H1 (cell line): ENCODE measurements around the gene LPIN2. TPM values are rescaled to one million over a fixed set of nuclear protein-coding genes. Genes with fewer than 3 reads are reported as not detected.
A peak's percentile ranks its signal among the peaks of the same experiment; 100 is the strongest.

ENCODE experiments used
- CTCF ChIA-PET: fragments of 300-600 bp; sonication (Branson Sonifier 250); formaldehyde crosslinking; loops from one replicate; lab custom pipeline; 2021; ENCODE audit not compliant: partially characterized antibody; lab: Charles Lee
- POLR2A ChIA-PET: fragments of 300-600 bp; sonication (Branson Sonifier 250); formaldehyde crosslinking; loops from one replicate; lab custom pipeline; 2021; ENCODE audit warnings: inconsistent platforms; ENCODE audit not compliant: partially characterized antibody; lab: Charles Lee
- DNase-seq, 2 experiments: peaks; one replicate each; pipeline versions ENCODE4 v3.0.0 to v3.0.0-alpha.2; 2010 to 2022; ENCODE audit warnings: low spot score in 2 of 2, low read depth in 1 of 2, mixed read lengths in 1 of 2
- FAIRE-seq: peaks from 2 replicates; lab custom pipeline; 2011; peaks lifted over from hg19 to GRCh38; lab: Jason Lieb, UNC
- H2AFZ ChIP-seq: 2 replicates; pipeline ENCODE4 v1.8.1; 2012; ENCODE audit warnings: low read length, inconsistent platforms
- H2AK5ac ChIP-seq: 2 replicates; pipeline ENCODE4 v1.6.1; 2013; ENCODE audit warnings: low read depth, low read length
- H2BK120ac ChIP-seq: replicated peaks from 2 replicates; pipeline ENCODE3; 2013; ENCODE audit warnings: low read depth, low read length, inconsistent platforms
- H2BK12ac ChIP-seq: 2 replicates; pipeline ENCODE4 v1.6.1; 2013; ENCODE audit warnings: low read depth, low read length
- H2BK15ac ChIP-seq: 2 replicates; pipeline ENCODE4 v1.6.1; 2013; ENCODE audit warnings: low read length
- H2BK20ac ChIP-seq: 2 replicates; pipeline ENCODE4 v1.6.1; 2013; ENCODE audit warnings: low read length
- H2BK5ac ChIP-seq: 2 replicates; pipeline ENCODE4 v1.6.1; 2013; ENCODE audit warnings: low read depth, low read length
- H3K14ac ChIP-seq: 2 replicates; pipeline ENCODE4 v1.6.1; 2013; ENCODE audit warnings: inconsistent platforms; ENCODE audit not compliant: insufficient read length
- H3K18ac ChIP-seq: 2 replicates; pipeline ENCODE4 v1.6.1; 2013; ENCODE audit warnings: low read length; ENCODE audit errors: extremely low read depth
- H3K23ac ChIP-seq: 2 replicates; pipeline ENCODE4 v1.6.1; 2013; ENCODE audit warnings: inconsistent platforms; ENCODE audit not compliant: insufficient read length
- H3K23me2 ChIP-seq: 2 replicates; pipeline ENCODE4 v1.6.1; 2013; ENCODE audit warnings: low read depth, low read length
- H3K27ac ChIP-seq: 2 replicates; pipeline ENCODE4 v1.6.1; 2011; ENCODE audit warnings: low read depth, low read length, inconsistent platforms
- H3K27me3 ChIP-seq, 4 experiments: replicated peaks in 1 of 4; 1 replicate in 1 of 4; 2 replicates in 3 of 4; pipeline versions ENCODE4 v1.6.1 to v1.8.1; 2011 to 2013; ENCODE audit warnings: low read length in 3 of 4, mild to moderate bottlenecking in 3 of 4, inconsistent platforms in 2 of 4, mixed read lengths in 2 of 4, moderate library complexity in 1 of 4; ENCODE audit not compliant: control insufficient read depth in 3 of 4, insufficient read depth in 3 of 4; ENCODE audit errors: extremely low read depth in 1 of 4
- H3K36me3 ChIP-seq, 4 experiments: 2 replicates each; pipeline versions ENCODE4 v1.6.1 to v1.8.1; 2011 to 2013; ENCODE audit warnings: mild to moderate bottlenecking in 4 of 4, low read length in 3 of 4, moderate library complexity in 2 of 4, control low read depth in 1 of 4, inconsistent platforms in 1 of 4; ENCODE audit not compliant: insufficient read depth in 4 of 4, control insufficient read depth in 2 of 4
- H3K4ac ChIP-seq: replicated peaks from 2 replicates; pipeline ENCODE3; 2013; ENCODE audit warnings: low read length, low read depth, mixed read lengths, inconsistent platforms; ENCODE audit not compliant: insufficient read length
- H3K4me1 ChIP-seq, 4 experiments: replicated peaks in 1 of 4; 1 replicate in 1 of 4; 2 replicates in 3 of 4; pipeline versions ENCODE4 v1.6.1 to v1.8.1; 2011 to 2013; ENCODE audit warnings: low read length in 3 of 4, inconsistent platforms in 2 of 4, mixed read lengths in 1 of 4; ENCODE audit not compliant: insufficient read depth in 4 of 4, control insufficient read depth in 3 of 4
- H3K4me2 ChIP-seq, 2 experiments: 2 replicates each; pipeline versions ENCODE4 v1.6.1 to v1.8.1; 2011 to 2013; ENCODE audit warnings: low read depth in 2 of 2, low read length in 2 of 2, control low read depth in 1 of 2, inconsistent platforms in 1 of 2, mild to moderate bottlenecking in 1 of 2; ENCODE audit not compliant: insufficient read depth in 1 of 2
- H3K4me3 ChIP-seq, 4 experiments: fragments of 200-600, 300-600 bp in 1 of 4; sonication (generic), shearing (Covaris generic), sonication (Bioruptor Twin) in 1 of 4; 2 replicates each; pipeline versions ENCODE4 v1.5.1 to v1.8.1; 2011 to 2016; ENCODE audit warnings: low read length in 4 of 4, low read depth in 3 of 4, control low read depth in 2 of 4, inconsistent platforms in 2 of 4, mild to moderate bottlenecking in 2 of 4, mixed read lengths in 1 of 4, moderate library complexity in 1 of 4; ENCODE audit not compliant: insufficient read depth in 2 of 4; ENCODE audit errors: extremely low read depth in 1 of 4
- H3K56ac ChIP-seq: replicated peaks from 2 replicates; pipeline ENCODE3; 2013; ENCODE audit warnings: low read depth, mild to moderate bottlenecking, mixed read lengths, low read length, inconsistent platforms; ENCODE audit not compliant: insufficient read length
- H3K79me1 ChIP-seq: 2 replicates; pipeline ENCODE4 v1.6.1; 2013; ENCODE audit warnings: low read depth, low read length, control low read depth
- H3K79me2 ChIP-seq, 2 experiments: 2 replicates each; pipeline versions ENCODE4 v1.6.1 to v1.8.1; 2012 to 2013; ENCODE audit warnings: low read length in 2 of 2, mild to moderate bottlenecking in 2 of 2, inconsistent platforms in 1 of 2; ENCODE audit not compliant: insufficient read depth in 2 of 2, control insufficient read depth in 1 of 2
- H3K9ac ChIP-seq, 4 experiments: replicated peaks in 1 of 4; 1 replicate in 1 of 4; 2 replicates in 3 of 4; pipeline versions ENCODE4 v1.6.1 to v1.8.1; 2011 to 2013; ENCODE audit warnings: low read depth in 3 of 4, low read length in 3 of 4, control low read depth in 2 of 4, mild to moderate bottlenecking in 2 of 4, moderate library complexity in 2 of 4, inconsistent platforms in 1 of 4; ENCODE audit errors: extremely low read depth in 1 of 4
- H3K9me3 ChIP-seq, 2 experiments: 2 replicates each; pipeline versions ENCODE4 v1.6.1 to v1.8.1; 2012 to 2013; ENCODE audit warnings: mild to moderate bottlenecking in 2 of 2, moderate library complexity in 2 of 2, control low read depth in 1 of 2, inconsistent platforms in 1 of 2, low read depth in 1 of 2, low read length in 1 of 2, mixed read lengths in 1 of 2; ENCODE audit not compliant: insufficient read depth in 2 of 2
- H4K20me1 ChIP-seq, 2 experiments: replicated peaks in 1 of 2; 2 replicates each; pipeline versions ENCODE3 to v1.8.1; 2011 to 2013; ENCODE audit warnings: inconsistent platforms in 2 of 2, low read length in 2 of 2, mild to moderate bottlenecking in 1 of 2; ENCODE audit not compliant: insufficient read depth in 2 of 2, control insufficient read depth in 1 of 2
- H4K5ac ChIP-seq: 2 replicates; pipeline ENCODE4 v1.6.1; 2013; ENCODE audit warnings: low read length, low read depth, mixed read lengths, inconsistent platforms; ENCODE audit not compliant: insufficient read length
- H4K8ac ChIP-seq: 2 replicates; pipeline ENCODE4 v1.8.0; 2013; ENCODE audit warnings: mild to moderate bottlenecking, moderate library complexity, low read length, inconsistent platforms; ENCODE audit not compliant: insufficient read depth; ENCODE audit errors: extremely low read depth
- H4K91ac ChIP-seq: replicated peaks from 2 replicates; pipeline ENCODE3; 2013; ENCODE audit warnings: low read length, mixed read lengths, inconsistent platforms; ENCODE audit not compliant: insufficient read length
- ASH2L ChIP-seq: fragments of 200-600, 300-600 bp; sonication (generic); IDR thresholded peaks from one replicate; pipeline ENCODE4 v1.7.1; 2017; ENCODE audit warnings: low read length
- WGBS, 2 experiments: shearing (Covaris generic) in 1 of 2; methylation state at CpG; one replicate each; pipeline versions ENCODE4 v1.1.6 to v1.1.7; 2013 to 2015; ENCODE audit warnings: low lambda C conversion rate in 2 of 2, mixed read lengths in 2 of 2, inconsistent platforms in 1 of 2, low coverage in 1 of 2, missing lambda C conversion rate in 1 of 2; ENCODE audit not compliant: insufficient replicate concordance in 2 of 2, insufficient coverage in 1 of 2, insufficient read length in 1 of 2; ENCODE audit errors: extremely low coverage in 1 of 2, missing lambda C conversion rate in 1 of 2; 5-methylcytosine and 5-hydroxymethylcytosine counted together
- polyA plus RNA-seq, 7 experiments: library from polyadenylated mRNA; depleted of rRNA in 3 of 7; stranded (reverse) in 5 of 7; unstranded in 2 of 7; fragments of >200 nt in 5 of 7; fragments of 200-250 nt in 2 of 7; gene quantifications; 1 replicate in 5 of 7; 2 replicates in 1 of 7; 4 replicates in 1 of 7; pipeline versions ENCODE4 v1.2.1 to v1.2.3, GENCODE V29; 2011 to 2013; ENCODE audit warnings: missing spikeins in 2 of 7, mixed read lengths in 2 of 7
- total RNA-seq: library from RNA; stranded (reverse); fragmentation: NEBNext Ultra II Directional; extraction: Animal tissue kit (Norgen Biotek cat#: 25700); gene quantifications from 2 replicates; pipeline ENCODE4 v1.2.1, GENCODE V29; 2021

LPIN2 gene
- total and polyA plus RNA-seq, 2 of the 8 experiments (the other 6 are each of a cell fraction or from before 2014, with no cell fraction given), result 7.4 to 14.2 TPM

DNA sequence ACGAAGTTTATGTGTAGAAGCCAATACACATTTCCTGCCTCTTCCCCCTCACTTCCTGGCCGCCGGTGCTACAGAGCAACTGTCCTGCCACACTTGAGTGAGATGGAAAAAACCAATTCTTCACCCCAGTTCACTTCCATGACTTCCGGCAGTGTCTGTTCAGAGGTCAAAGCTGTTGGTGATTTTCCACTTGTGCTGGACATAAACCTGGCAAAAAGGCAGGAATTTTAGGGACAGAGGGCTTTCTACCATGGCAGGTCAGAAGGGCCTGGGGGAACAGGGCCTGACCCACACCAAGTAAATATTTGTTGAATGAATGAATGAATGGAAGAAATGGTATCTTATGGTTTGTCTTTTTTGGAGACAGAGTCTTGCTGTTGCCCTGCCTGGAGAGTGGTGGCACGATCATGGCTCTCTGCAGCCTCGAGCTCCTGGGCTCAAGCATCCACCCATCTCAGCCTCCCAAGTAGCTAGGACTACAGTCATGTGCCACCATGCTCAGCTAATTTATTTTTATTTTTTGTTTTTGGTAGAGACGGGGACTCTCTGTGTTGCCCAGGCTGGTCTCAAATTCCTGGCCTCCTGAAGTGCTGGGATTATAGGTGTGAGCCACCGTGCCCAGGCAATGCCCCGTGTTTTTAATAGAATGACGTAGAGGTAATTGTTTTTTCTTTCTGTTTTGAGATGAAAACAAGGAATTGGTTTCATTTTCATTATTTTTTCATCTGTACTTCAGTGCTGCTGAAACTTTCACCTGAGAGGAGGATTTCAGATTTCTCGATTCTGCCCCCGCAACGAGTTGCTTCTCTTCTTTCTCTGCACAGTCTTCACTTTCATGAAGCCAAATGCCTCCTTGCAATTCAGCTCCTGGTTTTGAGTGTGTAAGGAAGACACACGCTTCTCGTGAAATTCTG, 48.0 kb upstream of the LPIN2 start:
- DNase-seq, result no peak
- Histone ChIP-seq H4K20me1 (no peaks in the 10 kb centered on the region), H3K79me2 (no peaks in the 10 kb centered on the region), H2BK20ac (no peak overlapping the region), H4K91ac (no peak overlapping the region), H2AFZ (0 out of 2 replicates have a peak overlapping the region, but pooled peaks have one; percentile 1), H3K4me2 (no peak overlapping the region), H3K79me1 (no peaks in the 10 kb centered on the region), H3K14ac (no peak overlapping the region), H3K56ac (no peak overlapping the region), H3K4me3 (no peak overlapping the region), H2BK12ac (no peak overlapping the region; the same call in 1 of the 2 replicates), H3K4me1 (no peaks in the 10 kb centered on the region), H4K8ac (no peak overlapping the region), H2AK5ac (no peak overlapping the region), H3K27me3 (no peaks in the 10 kb centered on the region), H3K23me2 (no peaks in the 10 kb centered on the region), H2BK120ac (no peak overlapping the region)
- 89% methylated on average over 15 of the region's 15 CpGs; no CpG with 5 or more reads in 1 of the 2 experiments for WGBS, 2 experiments
- no peak for FAIRE-seq
- TF ChIP-seq ASH2L, result no peak
- TF ChIP-seq, all 59 proteins: peak for 0
- no peaks in the 10 kb centered on the region for H3K36me3 ChIP-seq
- H3K27ac ChIP-seq, result no peak overlapping the region
- no peak overlapping the region for H4K5ac ChIP-seq
- H3K9me3 ChIP-seq, result no peaks in the 10 kb centered on the region
- ChIA-PET POLR2A (no interaction called here), CTCF (interaction anchor here (1.2 to 5.5 kb wide), 10 partner anchors 10 to 113 kb away, joined by 3 to 47 read pairs (median 5); no protein-coding TSS in a partner anchor)
- H3K18ac ChIP-seq, result no peak overlapping the region
- no peak overlapping the region for H3K4ac ChIP-seq
- no peak overlapping the region for H3K9ac ChIP-seq
- H2BK15ac ChIP-seq, result no peak overlapping the region
- H3K23ac ChIP-seq, result no peak overlapping the region
- no peak overlapping the region for H2BK5ac ChIP-seq
